SH-SY5Y (cell line): ENCODE measurements around the gene OSBPL10.

Experiments
- GATA2 ChIP-seq: IDR thresholded peaks from 2 replicates; pipeline ENCODE4 v1.6.1; 2011; ENCODE audit warnings: mild to moderate bottlenecking, low read depth, low read length
- GATA3 ChIP-seq: IDR thresholded peaks from 2 replicates; pipeline ENCODE4 v1.6.1; 2011; ENCODE audit warnings: low read depth, mild to moderate bottlenecking, low read length, moderate library complexity

DNA sequence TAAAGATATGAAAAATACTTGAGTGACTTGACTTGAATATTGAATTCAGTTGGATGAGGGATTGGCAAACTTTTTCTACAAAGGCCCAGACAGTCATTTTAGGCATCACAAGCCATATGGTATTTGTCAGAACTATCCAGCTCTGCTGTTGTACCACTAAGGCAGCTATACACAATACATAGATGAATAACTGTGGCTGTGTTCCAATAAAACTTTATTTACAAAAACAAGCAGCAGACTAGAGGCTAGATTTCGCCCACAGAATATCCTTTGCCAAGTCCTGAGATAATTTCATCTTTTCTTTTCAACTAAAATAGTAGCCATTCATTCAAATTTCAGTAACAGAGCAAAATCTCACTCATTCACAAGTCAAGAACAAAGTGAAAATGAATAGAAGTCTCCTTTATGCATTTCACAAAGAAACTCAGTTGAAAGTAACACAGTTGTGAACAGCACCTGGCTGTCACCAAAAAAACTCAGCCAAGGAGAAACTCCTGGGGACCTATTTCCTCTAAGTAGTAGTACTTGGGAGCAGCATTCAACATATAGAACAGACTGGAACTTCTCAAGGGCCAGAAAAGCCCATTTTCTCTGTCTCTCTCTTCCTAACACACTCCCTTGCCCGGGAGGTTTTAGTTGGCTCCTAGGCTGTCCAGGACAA, 56.3 kb downstream of the OSBPL10 start:
- TF ChIP-seq GATA2, result no peak
- TF ChIP-seq GATA3, result no peak
